K562 (cell line): ENCODE data around the gene CLDN14. TPM values are rescaled to one million over a fixed set of nuclear protein-coding genes. Genes with fewer than 3 reads are reported as not detected.

ENCODE experiments used
- ATAC-seq: fragments of 200-7000 bp; cut with Tn5 transposase; 3 replicates; pipeline ENCODE4 v1.9.1; 2020; ENCODE audit warnings: moderate library complexity
- BruUV-seq: library from RNA; stranded (reverse); fragments of 400-500 nt; replicated peaks from 2 replicates; lab custom pipeline; 2021; lab: Mats Ljungman, UMichigan
- CTCF ChIA-PET: fragments of 300-600 bp; formaldehyde crosslinking; extraction: SDS; loops from one replicate; lab custom pipeline; 2021; ENCODE audit warnings: low intra/inter-chr PET ratio; lab: Yijun Ruan, JAX
- POLR2A ChIA-PET: fragments of 300-600, 350-650 bp; sonication (Branson Sonifier 250); formaldehyde crosslinking; extraction: SDS; loops from one replicate; lab custom pipeline; 2021; ENCODE audit warnings: antibody characterized with exemption, inconsistent platforms; lab: Yijun Ruan, JAX
- DNase-seq, 4 experiments: peaks; one replicate each; pipeline versions ENCODE4 v3.0.0 to v3.0.0-alpha.2; 2011 to 2018; ENCODE audit warnings: low spot score in 3 of 4, mixed read lengths in 3 of 4; ENCODE audit errors: extremely low read depth in 1 of 4
- FAIRE-seq: peaks from 2 replicates; lab custom pipeline; 2011; peaks lifted over from hg19 to GRCh38; lab: Jason Lieb, UNC
- H2AFZ ChIP-seq: 2 replicates; pipeline ENCODE4 v1.6.0; 2011; ENCODE audit warnings: low read depth, low read length, control low read depth, inconsistent platforms
- H3K27ac ChIP-seq: fragments of 200-600 bp; 3 replicates; pipeline ENCODE4 v1.8.0; 2011; ENCODE audit warnings: low read depth, mild to moderate bottlenecking, control low read depth, inconsistent platforms, low read length, moderate library complexity, mixed read lengths; ENCODE audit errors: extremely low read depth
- H3K27me3 ChIP-seq, 2 experiments: fragments of 300-600 bp in 1 of 2; 2 replicates in 1 of 2; 3 replicates in 1 of 2; pipeline versions ENCODE4 v1.6.0 to v1.8.0; 2011; ENCODE audit warnings: inconsistent platforms in 2 of 2, low read length in 2 of 2, mild to moderate bottlenecking in 1 of 2, mixed read lengths in 1 of 2, moderate library complexity in 1 of 2; ENCODE audit not compliant: control insufficient read depth in 2 of 2, insufficient read depth in 2 of 2
- H3K36me3 ChIP-seq: fragments of 300-600 bp; 3 replicates; pipeline ENCODE4 v1.8.0; 2011; ENCODE audit warnings: mild to moderate bottlenecking, low read length, inconsistent platforms; ENCODE audit not compliant: control insufficient read depth, insufficient read depth
- H3K4me1 ChIP-seq, 2 experiments: fragments of 200-600 bp in 1 of 2; replicated peaks in 1 of 2; 2 replicates in 1 of 2; 3 replicates in 1 of 2; pipeline versions ENCODE4 v1.5.1 to v1.8.0; 2011; ENCODE audit warnings: inconsistent platforms in 2 of 2, low read length in 2 of 2, mild to moderate bottlenecking in 1 of 2, mixed read lengths in 1 of 2, moderate library complexity in 1 of 2; ENCODE audit not compliant: control insufficient read depth in 2 of 2, insufficient read depth in 2 of 2
- H3K4me2 ChIP-seq: 2 replicates; pipeline ENCODE4 v1.6.1; 2011; ENCODE audit warnings: low read length, control low read depth, inconsistent platforms, mixed read lengths; ENCODE audit not compliant: insufficient read depth
- H3K4me3 ChIP-seq: fragments of 200-600 bp; sonication (generic), shearing (Covaris generic); 2 replicates; pipeline ENCODE4 v1.5.1; 2016; ENCODE audit warnings: control low read depth, inconsistent platforms
- H3K79me2 ChIP-seq: fragments of 200-600 bp; 3 replicates; pipeline ENCODE4 v1.8.0; 2011; ENCODE audit warnings: low read length, inconsistent platforms; ENCODE audit not compliant: control insufficient read depth, insufficient read depth
- H3K9ac ChIP-seq, 2 experiments: 2 replicates each; pipeline versions ENCODE4 v1.6.0 to v1.6.1; 2011; ENCODE audit warnings: low read depth in 2 of 2, low read length in 2 of 2, control low read depth in 1 of 2, inconsistent platforms in 1 of 2, mild to moderate bottlenecking in 1 of 2, mixed read lengths in 1 of 2; ENCODE audit not compliant: insufficient read depth in 1 of 2
- H3K9me1 ChIP-seq: one replicate; pipeline ENCODE4 v1.6.0; 2011; ENCODE audit warnings: inconsistent platforms, mild to moderate bottlenecking, low read length, moderate library complexity; ENCODE audit not compliant: control insufficient read depth, insufficient read depth
- H3K9me3 ChIP-seq: replicated peaks from 2 replicates; pipeline ENCODE4 v1.5.1; 2011; ENCODE audit warnings: low read depth, low read length, inconsistent platforms; ENCODE audit not compliant: control insufficient read depth, insufficient read depth
- H4K20me1 ChIP-seq: replicated peaks from 2 replicates; pipeline ENCODE4 v1.6.1; 2011; ENCODE audit warnings: low read length, inconsistent platforms, mixed read lengths; ENCODE audit not compliant: control insufficient read depth, insufficient read depth
- IRF9 ChIP-seq: fragments of 450-650 bp; IDR thresholded peaks from 2 replicates; pipeline ENCODE4 v1.6.1; 2016; ENCODE audit warnings: missing biosample characterization, missing genetic modification characterization
- NCOA4 ChIP-seq: fragments of 450-650 bp; IDR thresholded peaks from 2 replicates; pipeline ENCODE4 v1.6.1; 2018; ENCODE audit warnings: mild to moderate bottlenecking; ENCODE audit not compliant: partially characterized antibody
- ZNF311 ChIP-seq: fragments of 250-450 bp; sonication (Bioruptor Pico); IDR thresholded peaks from 2 replicates; pipeline ENCODE4 v1.4.0; 2020; ENCODE audit warnings: mild to moderate bottlenecking, moderate library complexity
- WGBS: fragments of 100-300 bp; shearing (Covaris generic); methylation state at CpG from one replicate; pipeline ENCODE4 v1.1.6; 2016; ENCODE audit warnings: low coverage, mixed read lengths; ENCODE audit not compliant: insufficient coverage; ENCODE audit errors: missing lambda C conversion rate; 5-methylcytosine and 5-hydroxymethylcytosine counted together
- in situ Hi-C: fragments of 300-500 bp; cut with MboI; formaldehyde crosslinking; loops from 4 replicates; pipeline ENCODE4 v1.15.0; 2018; ENCODE audit warnings: inconsistent platforms, mixed read lengths
- intact Hi-C: fragments of 100-400 bp; cut with micrococcal nuclease; formaldehyde crosslinking; loops from 2 replicates; pipeline ENCODE4 v1.14.2; 2022
- polyA plus RNA-seq, 8 experiments: library from polyadenylated mRNA; depleted of rRNA in 4 of 8; stranded (reverse) in 5 of 8; unstranded in 3 of 8; fragments of >200 nt; fragmentation: Nextera tagmentation in 2 of 8; fragmentation: Illumina TruSeq in 1 of 8; extraction: Ambion mirVana in 2 of 8; extraction: Trizol in 1 of 8; gene quantifications; 2 replicates each; pipeline versions ENCODE4 v1.2.1 to v1.2.3, GENCODE V29; 2011 to 2014; ENCODE audit warnings: inconsistent platforms in 1 of 8, missing spikeins in 1 of 8
- total RNA-seq, 7 experiments: library from RNA; depleted of rRNA in 6 of 7; stranded (reverse); fragments of >200 nt in 6 of 7; fragmentation: Illumina TruSeq in 2 of 7; extraction: Trizol in 2 of 7; gene quantifications; 2 replicates each; pipeline versions ENCODE4 v1.2.1 to v1.2.3, GENCODE V29; 2011 to 2021; ENCODE audit warnings: low replicate concordance in 1 of 7
- TF ChIP-seq, protein P1 (sequence below): fragments of 450-650 bp; IDR thresholded peaks from one replicate; pipeline ENCODE4 v1.6.1; 2018; ENCODE audit warnings: mild to moderate bottlenecking, moderate library complexity; ENCODE audit not compliant: partially characterized antibody

The CLDN14 gene
- total and polyA plus RNA-seq, 9 of the 15 experiments (the other 6 are each of a cell fraction or from before 2014, with no cell fraction given): not detected

- H3K9ac ChIP-seq: no peak overlapping the region
- no peaks in the 10 kb centered on the region for H3K4me1 ChIP-seq
- no TSS peak for BruUV-seq
- no peak overlapping the region for H3K4me2 ChIP-seq
- no peak for FAIRE-seq
- ATAC-seq: no peak
- H3K9me1 ChIP-seq: no peaks in the 10 kb centered on the region
- POLR2A ChIA-PET: no interaction called here
- no peak overlapping the region for H2AFZ ChIP-seq
- peaks cover 8% of the 10 kb centered on the region; the same call in 1 of the 2 replicates for H4K20me1 ChIP-seq
- TF ChIP-seq, protein P1, sequence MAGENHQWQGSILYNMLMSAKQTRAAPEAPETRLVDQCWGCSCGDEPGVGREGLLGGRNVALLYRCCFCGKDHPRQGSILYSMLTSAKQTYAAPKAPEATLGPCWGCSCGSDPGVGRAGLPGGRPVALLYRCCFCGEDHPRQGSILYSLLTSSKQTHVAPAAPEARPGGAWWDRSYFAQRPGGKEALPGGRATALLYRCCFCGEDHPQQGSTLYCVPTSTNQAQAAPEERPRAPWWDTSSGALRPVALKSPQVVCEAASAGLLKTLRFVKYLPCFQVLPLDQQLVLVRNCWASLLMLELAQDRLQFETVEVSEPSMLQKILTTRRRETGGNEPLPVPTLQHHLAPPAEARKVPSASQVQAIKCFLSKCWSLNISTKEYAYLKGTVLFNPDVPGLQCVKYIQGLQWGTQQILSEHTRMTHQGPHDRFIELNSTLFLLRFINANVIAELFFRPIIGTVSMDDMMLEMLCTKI: no peak
- TF ChIP-seq IRF9 (tag) (no peak), NCOA4 (no peak), ZNF311 (CRISPR knock-in tag) (no peak)
- no peak for DNase-seq
- H3K27me3 ChIP-seq: no peaks in the 10 kb centered on the region
- no peaks in the 10 kb centered on the region for H3K79me2 ChIP-seq
- H3K9me3 ChIP-seq: no peaks in the 10 kb centered on the region
- H3K36me3 ChIP-seq: peaks cover 73% of the 10 kb centered on the region
- H3K4me3 ChIP-seq: no peak overlapping the region
- CTCF ChIA-PET: no interaction called here
- 91% methylated on average over 6 of the region's 6 CpGs for WGBS
- intact Hi-C loops (no loop called here), in situ Hi-C loops (no loop called here)
- H3K27ac ChIP-seq: no peak overlapping the region
These were observed 64.5 kb downstream of the CLDN14 start for GRCh38 chr21:36415375-36415774.
